NB4 (cell line): ENCODE data around the gene MTMR2.

Experiments
- MYC ChIP-seq: IDR thresholded peaks from 2 replicates; pipeline ENCODE4 v1.6.1; 2011; ENCODE audit warnings: low read depth, low read length
- POLR2A ChIP-seq: IDR thresholded peaks from 2 replicates; pipeline ENCODE4 v1.6.1; 2011; ENCODE audit warnings: mild to moderate bottlenecking; ENCODE audit not compliant: insufficient read length; ENCODE audit errors: extremely low read depth
- TF ChIP-seq, protein P1 (sequence below): IDR thresholded peaks from one replicate; pipeline ENCODE4 v1.5.1; 2012; ENCODE audit warnings: low read depth, low read length
- TF ChIP-seq, protein P2 (sequence below): IDR thresholded peaks from 2 replicates; pipeline ENCODE4 v1.6.1; 2011; ENCODE audit warnings: low read depth, low read length

DNA sequence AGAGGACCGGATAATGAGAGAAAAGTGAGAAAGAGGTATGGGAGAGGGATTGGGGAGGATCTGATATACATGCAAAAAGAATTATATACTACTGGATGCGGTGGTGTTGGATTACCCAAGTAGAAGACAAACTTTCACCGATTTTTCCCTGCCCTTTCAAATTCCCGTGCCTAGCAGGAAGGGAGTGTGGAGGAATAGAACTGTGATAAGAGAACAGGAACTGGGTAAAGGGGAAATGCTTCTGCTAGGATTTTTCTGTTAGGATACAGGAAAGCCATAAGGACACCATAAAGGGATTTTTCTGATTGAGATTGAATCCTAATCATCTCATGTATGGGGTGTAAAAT is 480 bp upstream of the MTMR2 start:
- TF ChIP-seq, protein P1, sequence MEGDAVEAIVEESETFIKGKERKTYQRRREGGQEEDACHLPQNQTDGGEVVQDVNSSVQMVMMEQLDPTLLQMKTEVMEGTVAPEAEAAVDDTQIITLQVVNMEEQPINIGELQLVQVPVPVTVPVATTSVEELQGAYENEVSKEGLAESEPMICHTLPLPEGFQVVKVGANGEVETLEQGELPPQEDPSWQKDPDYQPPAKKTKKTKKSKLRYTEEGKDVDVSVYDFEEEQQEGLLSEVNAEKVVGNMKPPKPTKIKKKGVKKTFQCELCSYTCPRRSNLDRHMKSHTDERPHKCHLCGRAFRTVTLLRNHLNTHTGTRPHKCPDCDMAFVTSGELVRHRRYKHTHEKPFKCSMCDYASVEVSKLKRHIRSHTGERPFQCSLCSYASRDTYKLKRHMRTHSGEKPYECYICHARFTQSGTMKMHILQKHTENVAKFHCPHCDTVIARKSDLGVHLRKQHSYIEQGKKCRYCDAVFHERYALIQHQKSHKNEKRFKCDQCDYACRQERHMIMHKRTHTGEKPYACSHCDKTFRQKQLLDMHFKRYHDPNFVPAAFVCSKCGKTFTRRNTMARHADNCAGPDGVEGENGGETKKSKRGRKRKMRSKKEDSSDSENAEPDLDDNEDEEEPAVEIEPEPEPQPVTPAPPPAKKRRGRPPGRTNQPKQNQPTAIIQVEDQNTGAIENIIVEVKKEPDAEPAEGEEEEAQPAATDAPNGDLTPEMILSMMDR: no peak
- TF ChIP-seq POLR2A (no peak), MYC (no peak)
- TF ChIP-seq, protein P2, sequence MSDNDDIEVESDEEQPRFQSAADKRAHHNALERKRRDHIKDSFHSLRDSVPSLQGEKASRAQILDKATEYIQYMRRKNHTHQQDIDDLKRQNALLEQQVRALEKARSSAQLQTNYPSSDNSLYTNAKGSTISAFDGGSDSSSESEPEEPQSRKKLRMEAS: no peak
